Endometrial microvascular endothelial cells (primary cell): ENCODE results near the gene ENPP5. TPM values are rescaled to one million over a fixed set of nuclear protein-coding genes. Genes with fewer than 3 reads are reported as not detected.
"Not testable (repeated sequence)": the region's sequence is repeated elsewhere in the genome, so short reads cannot be mapped to it uniquely, and the experiment has no call there.

Experiments
- in situ Hi-C: cut with HindIII; loops from 2 replicates; pipeline ENCODE4 v1.10.0; 2017; ENCODE audit warnings: low sequenced_read_pairs, low pct_unique_long_range_greater_than_20kb; ENCODE audit errors: inconsistent ontology term
- total RNA-seq: library from RNA; depleted of rRNA; stranded (reverse); fragments of >200 nt; gene quantifications from one replicate; pipeline ENCODE4 v1.2.3, GENCODE V29; 2015; ENCODE audit errors: inconsistent ontology term

ENPP5 gene
- total RNA-seq, 1 donor from 2014 or later = not detected

GRCh38 chr6:46119679-46120078 lies 51.1 kb downstream of the ENPP5 start:
- in situ Hi-C loops = not testable (repeated sequence)

DNA sequence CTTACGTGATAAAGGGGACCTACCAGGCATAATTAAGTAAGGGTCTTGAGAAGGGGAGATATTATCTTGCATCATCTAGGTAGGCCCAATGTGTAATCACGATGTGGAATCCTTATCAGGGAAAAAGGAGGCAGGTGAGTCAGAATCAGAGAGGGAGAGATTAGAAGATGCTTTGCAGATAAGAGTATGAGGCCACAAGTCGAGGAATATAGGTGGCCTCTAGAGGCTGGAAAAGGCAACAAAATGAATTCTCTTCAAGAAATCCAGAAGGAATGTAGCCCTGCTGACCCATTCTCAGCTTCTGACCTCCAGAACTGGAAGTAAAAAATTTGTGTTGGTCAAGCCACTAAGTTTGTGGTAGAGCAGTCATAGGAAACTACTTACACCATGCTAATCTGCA lies 51.9 kb downstream of the ENPP5 start:
- in situ Hi-C loops = no loop called here

DNA sequence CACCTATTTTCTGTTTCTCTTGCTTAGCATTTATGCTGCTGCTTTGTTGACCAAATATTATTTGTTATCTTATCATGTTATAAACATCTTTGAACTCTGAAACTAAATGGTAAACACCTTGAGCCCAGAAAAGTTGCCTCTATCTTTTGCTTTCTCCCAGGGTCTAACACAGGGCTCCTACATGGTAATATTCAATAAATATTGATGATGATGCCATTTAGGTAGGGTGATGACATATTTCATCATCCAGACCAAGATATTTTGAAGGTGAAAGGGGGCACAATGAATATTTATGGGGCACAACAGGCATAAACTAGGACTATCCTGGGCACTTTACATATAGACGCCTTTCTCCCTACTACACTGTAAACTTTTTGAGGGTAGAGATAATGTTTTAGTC lies 52.6 kb downstream of the ENPP5 start:
- in situ Hi-C loops = no loop called here

GRCh38 chr6:46116289-46116688 lies 54.5 kb downstream of the ENPP5 start:
- in situ Hi-C loops = no loop called here

- in situ Hi-C loops = no loop called here
Measured at GRCh38 chr6:46115634-46116033, 55.1 kb downstream of the ENPP5 start.

GRCh38 chr6:46113370-46113769 lies 57.4 kb downstream of the ENPP5 start:
- in situ Hi-C loops = no loop called here

Other genes starting within 250 kb of the ENPP5 start
- not detected for gene CLIC5, start 155.1 kb downstream of the ENPP5 start, total RNA-seq
- 3.1 TPM for gene ENPP4, start 41.0 kb downstream of the ENPP5 start, total RNA-seq